A549 (cell line): ENCODE results near the gene HAND2.

Experiments used
- MAFK ChIP-seq: fragments of 450-650 bp; IDR thresholded peaks from 2 replicates; pipeline ENCODE4 v1.6.1; 2014; ENCODE audit not compliant: partially characterized antibody
- POLR2A ChIP-seq: IDR thresholded peaks from 2 replicates; pipeline ENCODE4 v1.6.1; 2012; ENCODE audit warnings: mild to moderate bottlenecking, low read length
- SMC3 ChIP-seq: fragments of >200 bp; sonication (Bioruptor Twin); formaldehyde crosslinking; IDR thresholded peaks from 3 replicates; pipeline ENCODE4 v1.6.1; 2018; ENCODE audit warnings: inconsistent platforms
- TFCP2L1 ChIP-seq: fragments of 250-450 bp; sonication (Bioruptor Pico); IDR thresholded peaks from 2 replicates; pipeline ENCODE4 v1.5.0; 2021; ENCODE audit warnings: mild to moderate bottlenecking
- TF ChIP-seq, protein P1 (sequence below): fragments of >200 bp; sonication (Bioruptor Twin); formaldehyde crosslinking; IDR thresholded peaks from 3 replicates; pipeline ENCODE4 v1.5.1; 2016
- TF ChIP-seq, protein P2 (sequence below): fragments of 200-600 bp; sonication (generic); IDR thresholded peaks from 2 replicates; pipeline ENCODE4 v1.6.1; 2016; ENCODE audit warnings: antibody characterized with exemption, mild to moderate bottlenecking, moderate library complexity

DNA sequence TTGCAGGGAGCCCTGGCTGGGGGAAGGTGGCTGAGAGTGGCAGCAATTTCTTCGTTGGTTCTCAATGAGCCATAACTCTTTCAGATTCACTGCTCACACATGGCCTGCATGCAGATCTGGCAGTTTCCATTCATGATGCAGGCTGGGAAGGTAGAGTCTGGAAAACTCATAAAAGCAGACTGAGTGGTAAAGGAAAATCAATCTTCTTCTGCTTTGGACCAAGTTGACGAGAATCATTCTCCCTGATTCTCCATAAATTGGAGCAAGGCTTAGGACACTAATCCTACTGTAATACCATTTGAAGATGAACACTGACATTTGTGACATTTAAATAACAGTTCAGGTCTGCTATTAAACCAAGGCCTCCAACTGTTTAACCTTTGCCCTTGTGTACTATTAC is 35.3 kb upstream of the HAND2 start:
- TF ChIP-seq MAFK (no peak), TFCP2L1 (CRISPR knock-in tag) (no peak), POLR2A (no peak), SMC3 (no peak)
- TF ChIP-seq, protein P1, sequence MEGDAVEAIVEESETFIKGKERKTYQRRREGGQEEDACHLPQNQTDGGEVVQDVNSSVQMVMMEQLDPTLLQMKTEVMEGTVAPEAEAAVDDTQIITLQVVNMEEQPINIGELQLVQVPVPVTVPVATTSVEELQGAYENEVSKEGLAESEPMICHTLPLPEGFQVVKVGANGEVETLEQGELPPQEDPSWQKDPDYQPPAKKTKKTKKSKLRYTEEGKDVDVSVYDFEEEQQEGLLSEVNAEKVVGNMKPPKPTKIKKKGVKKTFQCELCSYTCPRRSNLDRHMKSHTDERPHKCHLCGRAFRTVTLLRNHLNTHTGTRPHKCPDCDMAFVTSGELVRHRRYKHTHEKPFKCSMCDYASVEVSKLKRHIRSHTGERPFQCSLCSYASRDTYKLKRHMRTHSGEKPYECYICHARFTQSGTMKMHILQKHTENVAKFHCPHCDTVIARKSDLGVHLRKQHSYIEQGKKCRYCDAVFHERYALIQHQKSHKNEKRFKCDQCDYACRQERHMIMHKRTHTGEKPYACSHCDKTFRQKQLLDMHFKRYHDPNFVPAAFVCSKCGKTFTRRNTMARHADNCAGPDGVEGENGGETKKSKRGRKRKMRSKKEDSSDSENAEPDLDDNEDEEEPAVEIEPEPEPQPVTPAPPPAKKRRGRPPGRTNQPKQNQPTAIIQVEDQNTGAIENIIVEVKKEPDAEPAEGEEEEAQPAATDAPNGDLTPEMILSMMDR: no peak
- TF ChIP-seq, protein P2, sequence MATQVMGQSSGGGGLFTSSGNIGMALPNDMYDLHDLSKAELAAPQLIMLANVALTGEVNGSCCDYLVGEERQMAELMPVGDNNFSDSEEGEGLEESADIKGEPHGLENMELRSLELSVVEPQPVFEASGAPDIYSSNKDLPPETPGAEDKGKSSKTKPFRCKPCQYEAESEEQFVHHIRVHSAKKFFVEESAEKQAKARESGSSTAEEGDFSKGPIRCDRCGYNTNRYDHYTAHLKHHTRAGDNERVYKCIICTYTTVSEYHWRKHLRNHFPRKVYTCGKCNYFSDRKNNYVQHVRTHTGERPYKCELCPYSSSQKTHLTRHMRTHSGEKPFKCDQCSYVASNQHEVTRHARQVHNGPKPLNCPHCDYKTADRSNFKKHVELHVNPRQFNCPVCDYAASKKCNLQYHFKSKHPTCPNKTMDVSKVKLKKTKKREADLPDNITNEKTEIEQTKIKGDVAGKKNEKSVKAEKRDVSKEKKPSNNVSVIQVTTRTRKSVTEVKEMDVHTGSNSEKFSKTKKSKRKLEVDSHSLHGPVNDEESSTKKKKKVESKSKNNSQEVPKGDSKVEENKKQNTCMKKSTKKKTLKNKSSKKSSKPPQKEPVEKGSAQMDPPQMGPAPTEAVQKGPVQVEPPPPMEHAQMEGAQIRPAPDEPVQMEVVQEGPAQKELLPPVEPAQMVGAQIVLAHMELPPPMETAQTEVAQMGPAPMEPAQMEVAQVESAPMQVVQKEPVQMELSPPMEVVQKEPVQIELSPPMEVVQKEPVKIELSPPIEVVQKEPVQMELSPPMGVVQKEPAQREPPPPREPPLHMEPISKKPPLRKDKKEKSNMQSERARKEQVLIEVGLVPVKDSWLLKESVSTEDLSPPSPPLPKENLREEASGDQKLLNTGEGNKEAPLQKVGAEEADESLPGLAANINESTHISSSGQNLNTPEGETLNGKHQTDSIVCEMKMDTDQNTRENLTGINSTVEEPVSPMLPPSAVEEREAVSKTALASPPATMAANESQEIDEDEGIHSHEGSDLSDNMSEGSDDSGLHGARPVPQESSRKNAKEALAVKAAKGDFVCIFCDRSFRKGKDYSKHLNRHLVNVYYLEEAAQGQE: no peak
